K562 (cell line): ENCODE measurements around the gene TMED5. TPM values are rescaled to one million over a fixed set of nuclear protein-coding genes. Genes with fewer than 3 reads are reported as not detected.

Experiments used
- ATAC-seq: fragments of 200-7000 bp; cut with Tn5 transposase; 3 replicates; pipeline ENCODE4 v1.9.1; 2020; ENCODE audit warnings: moderate library complexity
- BruUV-seq: library from RNA; stranded (reverse); fragments of 400-500 nt; replicated peaks from 2 replicates; lab custom pipeline; 2021; lab: Mats Ljungman, UMichigan
- CTCF ChIA-PET: fragments of 300-600 bp; formaldehyde crosslinking; extraction: SDS; loops from one replicate; lab custom pipeline; 2021; ENCODE audit warnings: low intra/inter-chr PET ratio; lab: Yijun Ruan, JAX
- POLR2A ChIA-PET: fragments of 300-600, 350-650 bp; sonication (Branson Sonifier 250); formaldehyde crosslinking; extraction: SDS; loops from one replicate; lab custom pipeline; 2021; ENCODE audit warnings: antibody characterized with exemption, inconsistent platforms; lab: Yijun Ruan, JAX
- DNase-seq, 4 experiments: peaks; one replicate each; pipeline versions ENCODE4 v3.0.0 to v3.0.0-alpha.2; 2011 to 2018; ENCODE audit warnings: low spot score in 3 of 4, mixed read lengths in 3 of 4; ENCODE audit errors: extremely low read depth in 1 of 4
- FAIRE-seq: peaks from 2 replicates; lab custom pipeline; 2011; peaks lifted over from hg19 to GRCh38; lab: Jason Lieb, UNC
- H2AFZ ChIP-seq: 2 replicates; pipeline ENCODE4 v1.6.0; 2011; ENCODE audit warnings: low read depth, low read length, control low read depth, inconsistent platforms
- H3K27ac ChIP-seq: fragments of 200-600 bp; 3 replicates; pipeline ENCODE4 v1.8.0; 2011; ENCODE audit warnings: low read depth, mild to moderate bottlenecking, control low read depth, inconsistent platforms, low read length, moderate library complexity, mixed read lengths; ENCODE audit errors: extremely low read depth
- H3K27me3 ChIP-seq, 2 experiments: fragments of 300-600 bp in 1 of 2; 2 replicates in 1 of 2; 3 replicates in 1 of 2; pipeline versions ENCODE4 v1.6.0 to v1.8.0; 2011; ENCODE audit warnings: inconsistent platforms in 2 of 2, low read length in 2 of 2, mild to moderate bottlenecking in 1 of 2, mixed read lengths in 1 of 2, moderate library complexity in 1 of 2; ENCODE audit not compliant: control insufficient read depth in 2 of 2, insufficient read depth in 2 of 2
- H3K36me3 ChIP-seq: fragments of 300-600 bp; 3 replicates; pipeline ENCODE4 v1.8.0; 2011; ENCODE audit warnings: mild to moderate bottlenecking, low read length, inconsistent platforms; ENCODE audit not compliant: control insufficient read depth, insufficient read depth
- H3K4me1 ChIP-seq, 2 experiments: fragments of 200-600 bp in 1 of 2; replicated peaks in 1 of 2; 2 replicates in 1 of 2; 3 replicates in 1 of 2; pipeline versions ENCODE4 v1.5.1 to v1.8.0; 2011; ENCODE audit warnings: inconsistent platforms in 2 of 2, low read length in 2 of 2, mild to moderate bottlenecking in 1 of 2, mixed read lengths in 1 of 2, moderate library complexity in 1 of 2; ENCODE audit not compliant: control insufficient read depth in 2 of 2, insufficient read depth in 2 of 2
- H3K4me2 ChIP-seq: 2 replicates; pipeline ENCODE4 v1.6.1; 2011; ENCODE audit warnings: low read length, control low read depth, inconsistent platforms, mixed read lengths; ENCODE audit not compliant: insufficient read depth
- H3K4me3 ChIP-seq: fragments of 200-600 bp; sonication (generic), shearing (Covaris generic); 2 replicates; pipeline ENCODE4 v1.5.1; 2016; ENCODE audit warnings: control low read depth, inconsistent platforms
- H3K79me2 ChIP-seq: fragments of 200-600 bp; 3 replicates; pipeline ENCODE4 v1.8.0; 2011; ENCODE audit warnings: low read length, inconsistent platforms; ENCODE audit not compliant: control insufficient read depth, insufficient read depth
- H3K9ac ChIP-seq, 2 experiments: 2 replicates each; pipeline versions ENCODE4 v1.6.0 to v1.6.1; 2011; ENCODE audit warnings: low read depth in 2 of 2, low read length in 2 of 2, control low read depth in 1 of 2, inconsistent platforms in 1 of 2, mild to moderate bottlenecking in 1 of 2, mixed read lengths in 1 of 2; ENCODE audit not compliant: insufficient read depth in 1 of 2
- H3K9me1 ChIP-seq: one replicate; pipeline ENCODE4 v1.6.0; 2011; ENCODE audit warnings: inconsistent platforms, mild to moderate bottlenecking, low read length, moderate library complexity; ENCODE audit not compliant: control insufficient read depth, insufficient read depth
- H3K9me3 ChIP-seq: replicated peaks from 2 replicates; pipeline ENCODE4 v1.5.1; 2011; ENCODE audit warnings: low read depth, low read length, inconsistent platforms; ENCODE audit not compliant: control insufficient read depth, insufficient read depth
- H4K20me1 ChIP-seq: replicated peaks from 2 replicates; pipeline ENCODE4 v1.6.1; 2011; ENCODE audit warnings: low read length, inconsistent platforms, mixed read lengths; ENCODE audit not compliant: control insufficient read depth, insufficient read depth
- C11orf30 ChIP-seq: fragments of 450-650 bp; IDR thresholded peaks from 2 replicates; pipeline ENCODE4 v1.6.1; 2016; ENCODE audit warnings: low read depth, mild to moderate bottlenecking
- ERF ChIP-seq: fragments of 450-650 bp; formaldehyde crosslinking; IDR thresholded peaks from 2 replicates; pipeline ENCODE4 v1.4.0; 2020; ENCODE audit warnings: mild to moderate bottlenecking, mixed read lengths
- HMG20B ChIP-seq: fragments of 250-450 bp; sonication (Bioruptor Pico); IDR thresholded peaks from 2 replicates; pipeline ENCODE4 v1.5.0; 2021; ENCODE audit warnings: mild to moderate bottlenecking
- MAFF ChIP-seq: IDR thresholded peaks from 2 replicates; pipeline ENCODE4 v1.6.1; 2012; ENCODE audit warnings: low read length, improper control_type of control experiment
- NR2F6 ChIP-seq: fragments of 450-650 bp; formaldehyde crosslinking; IDR thresholded peaks from 2 replicates; pipeline ENCODE4 v1.4.0; 2020; ENCODE audit warnings: mild to moderate bottlenecking
- RBM39 ChIP-seq: fragments of 200-400 bp; formaldehyde crosslinking; optimal IDR thresholded peaks from 2 replicates; pipeline ENCODE3; 2018; ENCODE audit warnings: low read depth, low read length
- SMAD2 ChIP-seq: fragments of 150-350 bp; IDR thresholded peaks from 2 replicates; pipeline ENCODE4 v1.6.1; 2014; ENCODE audit warnings: low read depth, mild to moderate bottlenecking, low read length
- ZKSCAN8 ChIP-seq: fragments of 200-800 bp; sonication (Bioruptor generic); IDR thresholded peaks from 2 replicates; pipeline ENCODE4 v1.6.1; 2016; ENCODE audit warnings: missing genetic modification characterization, missing compliant biosample characterization
- ZNF165 ChIP-seq: fragments of 250-450 bp; sonication (Bioruptor Pico); IDR thresholded peaks from 2 replicates; pipeline ENCODE4 v1.4.0; 2020; ENCODE audit warnings: borderline replicate concordance
- ZNF316 ChIP-seq: fragments of 450-650 bp; IDR thresholded peaks from 2 replicates; pipeline ENCODE4 v1.6.1; 2016
- ZNF583 ChIP-seq: fragments of 250-450 bp; sonication (Bioruptor Pico); IDR thresholded peaks from 2 replicates; pipeline ENCODE4 v1.4.0; 2020
- ZNF76 ChIP-seq: fragments of 250-450 bp; sonication (Bioruptor Pico); IDR thresholded peaks from 2 replicates; pipeline ENCODE4 v1.4.0; 2020; ENCODE audit warnings: mild to moderate bottlenecking, moderate library complexity, borderline replicate concordance
- ZNF778 ChIP-seq: fragments of 450-650 bp; formaldehyde crosslinking; IDR thresholded peaks from 2 replicates; pipeline ENCODE4 v1.4.0; 2020; ENCODE audit warnings: mild to moderate bottlenecking, moderate library complexity
- in situ Hi-C: fragments of 300-500 bp; cut with MboI; formaldehyde crosslinking; loops from 4 replicates; pipeline ENCODE4 v1.15.0; 2018; ENCODE audit warnings: inconsistent platforms, mixed read lengths
- intact Hi-C: fragments of 100-400 bp; cut with micrococcal nuclease; formaldehyde crosslinking; loops from 2 replicates; pipeline ENCODE4 v1.14.2; 2022
- polyA plus RNA-seq, 8 experiments: library from polyadenylated mRNA; depleted of rRNA in 4 of 8; stranded (reverse) in 5 of 8; unstranded in 3 of 8; fragments of >200 nt; fragmentation: Nextera tagmentation in 2 of 8; fragmentation: Illumina TruSeq in 1 of 8; extraction: Ambion mirVana in 2 of 8; extraction: Trizol in 1 of 8; gene quantifications; 2 replicates each; pipeline versions ENCODE4 v1.2.1 to v1.2.3, GENCODE V29; 2011 to 2014; ENCODE audit warnings: inconsistent platforms in 1 of 8, missing spikeins in 1 of 8
- total RNA-seq, 7 experiments: library from RNA; depleted of rRNA in 6 of 7; stranded (reverse); fragments of >200 nt in 6 of 7; fragmentation: Illumina TruSeq in 2 of 7; extraction: Trizol in 2 of 7; gene quantifications; 2 replicates each; pipeline versions ENCODE4 v1.2.1 to v1.2.3, GENCODE V29; 2011 to 2021; ENCODE audit warnings: low replicate concordance in 1 of 7
- TF ChIP-seq, protein P1 (sequence below): fragments of 250-450 bp; sonication (Bioruptor Pico); IDR thresholded peaks from 2 replicates; pipeline ENCODE4 v1.5.0; 2021; ENCODE audit warnings: mild to moderate bottlenecking, moderate library complexity
- TF ChIP-seq, protein P2 (sequence below): fragments of 250-450 bp; sonication (Bioruptor Pico); IDR thresholded peaks from 2 replicates; pipeline ENCODE4 v1.5.1; 2021; ENCODE audit warnings: mild to moderate bottlenecking
- TF ChIP-seq, protein P3 (sequence below): fragments of 450-650 bp; conservative IDR thresholded peaks from 2 replicates; pipeline ENCODE4 v1.6.1; 2016; ENCODE audit warnings: missing genetic modification characterization, low read depth, mild to moderate bottlenecking, control low read depth, missing compliant biosample characterization
- TF ChIP-seq, protein P4 (sequence below), 2 experiments: fragments of 450-650 bp; IDR thresholded peaks; 2 replicates each; pipeline ENCODE4 v1.6.1; 2016

The TMED5 gene
- total and polyA plus RNA-seq, 9 of the 15 experiments (the other 6 are each of a cell fraction or from before 2014, with no cell fraction given): 28.7 to 83.7 (median 67.2) TPM

DNA sequence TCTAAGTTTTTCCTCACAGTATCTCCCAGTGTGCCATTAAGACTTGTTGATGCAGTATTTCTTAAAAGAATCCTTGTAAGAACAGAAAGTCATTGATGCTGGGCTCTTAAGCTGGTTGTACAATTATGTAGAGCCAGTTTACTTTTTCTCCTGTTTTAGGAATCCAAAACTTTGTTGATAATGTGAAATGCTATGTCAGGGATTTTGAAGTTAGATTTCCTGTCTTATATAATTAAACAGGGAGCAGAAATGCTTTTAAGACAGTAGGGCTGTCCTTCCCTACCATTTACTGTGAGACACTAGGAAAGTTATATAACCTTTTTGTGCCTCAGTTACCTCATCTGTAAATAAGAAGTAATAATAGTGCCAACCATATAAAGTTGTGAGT is 26.3 kb upstream of the TMED5 start:
- peaks cover 67% of the 10 kb centered on the region; the same call in 2 of the 3 replicates for H3K36me3 ChIP-seq
- H3K4me1 ChIP-seq: no peaks in the 10 kb centered on the region
- no peaks in the 10 kb centered on the region for H4K20me1 ChIP-seq
- ATAC-seq (no peak), DNase-seq (no peak), FAIRE-seq (no peak)
- BruUV-seq: no TSS peak
- H3K79me2 ChIP-seq: no peaks in the 10 kb centered on the region
- intact Hi-C loops (no loop called here), in situ Hi-C loops (no loop called here)
- H3K9me3 ChIP-seq: no peaks in the 10 kb centered on the region
- POLR2A ChIA-PET: no interaction called here
- H3K4me2 ChIP-seq: no peak overlapping the region
- CTCF ChIA-PET: no interaction called here
- no peaks in the 10 kb centered on the region for H3K27me3 ChIP-seq
- no peak overlapping the region for H2AFZ ChIP-seq
- H3K4me3 ChIP-seq: no peak overlapping the region
- H3K27ac ChIP-seq: no peak overlapping the region
- no peaks in the 10 kb centered on the region for H3K9me1 ChIP-seq
- H3K9ac ChIP-seq: no peak overlapping the region
- TF ChIP-seq SMAD2: no peak
- TF ChIP-seq, protein P1, sequence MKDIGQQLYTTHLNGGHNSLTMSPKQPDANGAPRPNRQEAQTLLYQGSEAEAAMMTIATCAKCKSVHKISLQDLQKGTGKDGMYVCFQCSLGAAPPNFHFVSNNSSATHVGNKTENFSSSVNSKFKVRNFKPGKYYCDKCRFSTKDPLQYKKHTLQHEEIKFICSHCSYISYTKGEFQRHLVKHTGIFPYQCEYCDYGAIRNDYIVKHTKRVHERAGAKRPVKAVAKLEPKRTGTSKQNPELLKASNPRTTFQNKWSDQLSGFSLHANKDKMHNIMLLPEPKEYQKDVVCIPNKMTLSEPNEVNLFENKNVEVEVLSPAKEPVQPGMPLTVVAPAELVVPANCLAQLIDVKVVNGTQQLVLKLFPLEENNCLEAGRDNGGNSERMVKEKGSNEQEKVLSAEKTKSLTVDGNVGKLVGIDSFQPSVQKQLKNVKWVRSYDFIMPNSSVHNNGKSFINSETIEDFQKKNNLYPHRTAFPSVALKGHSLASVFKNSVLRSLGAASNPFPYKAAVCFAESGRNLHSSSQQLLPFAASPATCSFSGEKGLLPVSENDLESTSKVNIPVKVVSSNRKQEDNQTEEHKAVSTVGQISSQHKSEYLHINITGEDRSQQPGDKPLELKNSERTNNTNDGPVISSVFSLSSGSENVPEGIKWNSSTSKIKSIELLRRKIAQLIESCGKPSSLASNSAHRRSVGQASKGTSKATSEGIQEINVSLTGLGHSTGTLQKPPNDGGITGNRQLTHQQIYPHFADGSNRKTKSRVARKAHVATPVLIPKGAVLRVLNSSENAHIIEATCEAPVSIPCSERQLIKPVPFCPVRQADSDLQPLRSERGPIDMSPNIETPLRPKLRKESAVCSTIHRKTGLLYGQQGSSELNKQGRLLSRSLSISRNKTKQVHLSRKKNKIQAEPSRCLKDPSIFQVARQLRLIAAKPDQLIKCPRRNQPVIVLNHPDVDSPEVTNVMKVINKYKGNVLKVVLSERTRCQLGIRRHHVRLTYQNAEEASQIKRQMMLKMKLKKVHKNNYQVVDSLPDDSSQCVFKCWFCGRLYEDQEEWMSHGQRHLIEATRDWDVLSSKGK: no peak
- peak; percentile 23; the same call in 1 of the 2 replicates for TF ChIP-seq MAFF
- no peak for TF ChIP-seq HMG20B (CRISPR knock-in tag)
- TF ChIP-seq RBM39: no peak
- no peak for TF ChIP-seq ZNF778 (CRISPR knock-in tag)
- TF ChIP-seq, protein P2, sequence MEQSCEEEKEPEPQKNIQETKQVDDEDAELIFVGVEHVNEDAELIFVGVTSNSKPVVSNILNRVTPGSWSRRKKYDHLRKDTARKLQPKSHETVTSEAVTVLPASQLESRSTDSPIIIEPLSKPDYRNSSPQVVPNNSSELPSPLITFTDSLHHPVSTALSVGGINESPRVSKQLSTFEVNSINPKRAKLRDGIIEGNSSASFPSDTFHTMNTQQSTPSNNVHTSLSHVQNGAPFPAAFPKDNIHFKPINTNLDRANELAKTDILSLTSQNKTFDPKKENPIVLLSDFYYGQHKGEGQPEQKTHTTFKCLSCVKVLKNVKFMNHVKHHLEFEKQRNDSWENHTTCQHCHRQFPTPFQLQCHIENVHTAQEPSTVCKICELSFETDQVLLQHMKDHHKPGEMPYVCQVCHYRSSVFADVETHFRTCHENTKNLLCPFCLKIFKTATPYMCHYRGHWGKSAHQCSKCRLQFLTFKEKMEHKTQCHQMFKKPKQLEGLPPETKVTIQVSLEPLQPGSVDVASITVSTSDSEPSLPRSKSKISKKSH (CRISPR knock-in tag): no peak
- TF ChIP-seq ZNF76: no peak
- no peak for TF ChIP-seq ZNF583 (CRISPR knock-in tag)
- TF ChIP-seq, protein P3, sequence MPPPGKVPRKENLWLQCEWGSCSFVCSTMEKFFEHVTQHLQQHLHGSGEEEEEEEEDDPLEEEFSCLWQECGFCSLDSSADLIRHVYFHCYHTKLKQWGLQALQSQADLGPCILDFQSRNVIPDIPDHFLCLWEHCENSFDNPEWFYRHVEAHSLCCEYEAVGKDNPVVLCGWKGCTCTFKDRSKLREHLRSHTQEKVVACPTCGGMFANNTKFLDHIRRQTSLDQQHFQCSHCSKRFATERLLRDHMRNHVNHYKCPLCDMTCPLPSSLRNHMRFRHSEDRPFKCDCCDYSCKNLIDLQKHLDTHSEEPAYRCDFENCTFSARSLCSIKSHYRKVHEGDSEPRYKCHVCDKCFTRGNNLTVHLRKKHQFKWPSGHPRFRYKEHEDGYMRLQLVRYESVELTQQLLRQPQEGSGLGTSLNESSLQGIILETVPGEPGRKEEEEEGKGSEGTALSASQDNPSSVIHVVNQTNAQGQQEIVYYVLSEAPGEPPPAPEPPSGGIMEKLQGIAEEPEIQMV (tag): no peak
- no peak for TF ChIP-seq ZKSCAN8 (CRISPR knock-in tag)
- no peak for TF ChIP-seq ZNF165
- TF ChIP-seq, protein P4, sequence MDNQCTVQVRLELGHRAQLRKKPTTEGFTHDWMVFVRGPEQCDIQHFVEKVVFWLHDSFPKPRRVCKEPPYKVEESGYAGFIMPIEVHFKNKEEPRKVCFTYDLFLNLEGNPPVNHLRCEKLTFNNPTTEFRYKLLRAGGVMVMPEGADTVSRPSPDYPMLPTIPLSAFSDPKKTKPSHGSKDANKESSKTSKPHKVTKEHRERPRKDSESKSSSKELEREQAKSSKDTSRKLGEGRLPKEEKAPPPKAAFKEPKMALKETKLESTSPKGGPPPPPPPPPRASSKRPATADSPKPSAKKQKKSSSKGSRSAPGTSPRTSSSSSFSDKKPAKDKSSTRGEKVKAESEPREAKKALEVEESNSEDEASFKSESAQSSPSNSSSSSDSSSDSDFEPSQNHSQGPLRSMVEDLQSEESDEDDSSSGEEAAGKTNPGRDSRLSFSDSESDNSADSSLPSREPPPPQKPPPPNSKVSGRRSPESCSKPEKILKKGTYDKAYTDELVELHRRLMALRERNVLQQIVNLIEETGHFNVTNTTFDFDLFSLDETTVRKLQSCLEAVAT (IDR thresholded peaks at IDR 0.05): no peak
- peak; percentile 61 for TF ChIP-seq ZNF316
- no peak for TF ChIP-seq NR2F6 (CRISPR knock-in tag)
- no peak for TF ChIP-seq ERF (CRISPR knock-in tag)
- TF ChIP-seq C11orf30: peak; percentile 47
